HEK293T (cell line): ENCODE data around the gene VAT1.

ENCODE experiments used
- FOXM1 ChIP-seq: fragments of 450-650 bp; IDR thresholded peaks from 2 replicates; pipeline ENCODE4 v1.6.1; 2017; ENCODE audit warnings: mild to moderate bottlenecking, borderline replicate concordance
- LEF1 ChIP-seq: fragments of 450-650 bp; IDR thresholded peaks from 2 replicates; pipeline ENCODE4 v1.6.1; 2017; ENCODE audit warnings: mild to moderate bottlenecking, borderline replicate concordance
- NFRKB ChIP-seq: fragments of 450-650 bp; IDR thresholded peaks from 2 replicates; pipeline ENCODE4 v1.6.1; 2016; ENCODE audit warnings: mild to moderate bottlenecking, moderate library complexity

DNA sequence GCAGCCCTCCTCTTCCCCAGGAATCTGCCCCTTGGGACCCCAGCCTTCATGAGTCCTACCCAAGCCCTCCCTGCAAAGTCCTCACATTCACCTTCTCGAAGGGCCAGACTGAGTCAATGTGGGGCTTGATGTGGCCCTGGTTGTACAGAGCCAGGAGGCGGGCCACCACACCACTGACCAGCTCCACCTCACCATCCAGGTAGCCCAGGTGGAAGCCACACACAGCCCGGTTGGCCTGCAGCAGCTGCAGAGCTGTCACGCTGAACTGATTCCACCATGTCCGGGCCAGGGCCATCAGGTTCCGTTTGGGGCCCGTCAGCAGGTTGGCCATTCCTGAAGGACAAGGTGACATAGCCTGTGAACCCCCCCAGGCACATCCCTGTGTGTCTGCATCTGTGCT is 6.0 kb downstream of the VAT1 start:
- TF ChIP-seq LEF1, result no peak
- TF ChIP-seq NFRKB, result no peak
- no peak for TF ChIP-seq FOXM1
